Activated T-cell treated with anti-CD3 and anti-CD28 coated beads for 48 hours (primary cell): ENCODE data around the gene PLEKHH3.
"Not testable (repeated sequence)": the region's sequence is repeated elsewhere in the genome, so short reads cannot be mapped to it uniquely, and the experiment has no call there.

Experiments used
- DNase-seq: peaks from one replicate; pipeline ENCODE4 v3.0.0-alpha.2; 2020; ENCODE audit warnings: low read depth

The PLEKHH3 gene

GRCh38 chr17:42629411-42630009, 47.3 kb downstream of the PLEKHH3 start:
- no peak for DNase-seq

GRCh38 chr17:42627032-42627764, 49.6 kb downstream of the PLEKHH3 start:
- DNase-seq, result not testable (repeated sequence)

GRCh38 chr17:42623732-42624596, 52.8 kb downstream of the PLEKHH3 start:
- no peak for DNase-seq

GRCh38 chr17:42623271-42623670, 53.5 kb downstream of the PLEKHH3 start:
- no peak for DNase-seq

GRCh38 chr17:42621987-42622386, 54.8 kb downstream of the PLEKHH3 start:
- DNase-seq, result not testable (repeated sequence)

- DNase-seq, result no peak
Observed at GRCh38 chr17:42618442-42619150, 58.2 kb downstream of the PLEKHH3 start.

GRCh38 chr17:42617956-42618431, 58.8 kb downstream of the PLEKHH3 start:
- DNase-seq, result no peak
